Fibroblast of the aortic adventitia (primary cell): ENCODE data around the gene CHRM3. TPM values are rescaled to one million over a fixed set of nuclear protein-coding genes. Genes with fewer than 3 reads are reported as not detected.

Experiments used
- DNase-seq: peaks from one replicate; pipeline ENCODE4 v3.0.0-alpha.2; 2010; ENCODE audit warnings: low read depth
- H3K4me3 ChIP-seq: 2 replicates; pipeline ENCODE4 v1.5.1; 2011; ENCODE audit warnings: low read depth, mild to moderate bottlenecking, control low read depth, low read length, moderate library complexity
- CTCF ChIP-seq: IDR thresholded peaks from 2 replicates; pipeline ENCODE4 v1.5.1; 2011; ENCODE audit warnings: mild to moderate bottlenecking, low read length, control low read depth, inconsistent platforms; ENCODE audit not compliant: insufficient read depth
- total RNA-seq: library from RNA; depleted of rRNA; stranded (reverse); fragments of >200 nt; gene quantifications from 2 replicates; pipeline ENCODE4 v1.2.3, GENCODE V29; 2012; ENCODE audit warnings: low replicate concordance

Gene CHRM3
- total RNA-seq, 1 donor: 0.09 TPM

GRCh38 chr1:239382666-239383065 is 3.7 kb upstream of the CHRM3 start:
- no peak overlapping the region for H3K4me3 ChIP-seq
- TF ChIP-seq CTCF: no peak
- no peak for DNase-seq

- no peak overlapping the region for H3K4me3 ChIP-seq
- no peak for DNase-seq
- no peak for TF ChIP-seq CTCF
Observed at GRCh38 chr1:239383714-239384113, 2.7 kb upstream of the CHRM3 start.

GRCh38 chr1:239387304-239388158 is 1.2 kb downstream of the CHRM3 start:
- H3K4me3 ChIP-seq: no peak overlapping the region
- no peak for DNase-seq
- TF ChIP-seq CTCF: no peak

- TF ChIP-seq CTCF: no peak
- H3K4me3 ChIP-seq: no peak overlapping the region
- no peak for DNase-seq
Observed at GRCh38 chr1:239388159-239388485, 1.8 kb downstream of the CHRM3 start.

- H3K4me3 ChIP-seq: no peak overlapping the region
- no peak for DNase-seq
- TF ChIP-seq CTCF: no peak
Observed at GRCh38 chr1:239388578-239388977, 2.2 kb downstream of the CHRM3 start.

GRCh38 chr1:239389703-239390102 is 3.3 kb downstream of the CHRM3 start:
- H3K4me3 ChIP-seq: no peak overlapping the region
- no peak for TF ChIP-seq CTCF
- no peak for DNase-seq

GRCh38 chr1:239392271-239392670 is 5.9 kb downstream of the CHRM3 start:
- H3K4me3 ChIP-seq: no peak overlapping the region
- no peak for TF ChIP-seq CTCF
- DNase-seq: no peak
